Ishikawa (cell line): ENCODE measurements around the gene KISS1R.

ENCODE experiments used
- CEBPB ChIP-seq: IDR thresholded peaks from 2 replicates; pipeline ENCODE4 v1.6.1; 2012
- CREB1 ChIP-seq: IDR thresholded peaks from 2 replicates; pipeline ENCODE4 v1.6.1; 2012; ENCODE audit warnings: low read depth
- EGR1 ChIP-seq: IDR thresholded peaks from 2 replicates; pipeline ENCODE4 v1.6.1; 2012
- EP300 ChIP-seq: IDR thresholded peaks from 2 replicates; pipeline ENCODE4 v1.6.1; 2012; ENCODE audit warnings: borderline replicate concordance
- FOXM1 ChIP-seq: IDR thresholded peaks from 2 replicates; pipeline ENCODE4 v1.6.1; 2012; ENCODE audit warnings: low read depth, borderline replicate concordance
- NFIC ChIP-seq: IDR thresholded peaks from 2 replicates; pipeline ENCODE4 v1.6.1; 2012
- RAD21 ChIP-seq: IDR thresholded peaks from 2 replicates; pipeline ENCODE4 v1.6.1; 2012; ENCODE audit warnings: low read depth
- TAF1 ChIP-seq: IDR thresholded peaks from 2 replicates; pipeline ENCODE4 v1.6.1; 2012; ENCODE audit warnings: low read depth, mild to moderate bottlenecking
- TCF12 ChIP-seq: IDR thresholded peaks from 2 replicates; pipeline ENCODE4 v1.6.1; 2012; ENCODE audit warnings: low read depth
- TEAD4 ChIP-seq: IDR thresholded peaks from 2 replicates; pipeline ENCODE4 v1.6.1; 2012
- YY1 ChIP-seq: IDR thresholded peaks from 2 replicates; pipeline ENCODE4 v1.6.1; 2012; ENCODE audit warnings: low read depth
- ZBTB7A ChIP-seq: IDR thresholded peaks from 2 replicates; pipeline ENCODE4 v1.6.1; 2012; ENCODE audit warnings: low read depth
- TF ChIP-seq, protein P1 (sequence below): IDR thresholded peaks from 2 replicates; pipeline ENCODE4 v1.6.1; 2012
- TF ChIP-seq, protein P2 (sequence below): IDR thresholded peaks from 2 replicates; pipeline ENCODE4 v1.6.1; 2012
- TF ChIP-seq, protein P3 (sequence below): IDR thresholded peaks from 2 replicates; pipeline ENCODE4 v1.6.1; 2012; ENCODE audit warnings: low read depth, mild to moderate bottlenecking

KISS1R gene

DNA sequence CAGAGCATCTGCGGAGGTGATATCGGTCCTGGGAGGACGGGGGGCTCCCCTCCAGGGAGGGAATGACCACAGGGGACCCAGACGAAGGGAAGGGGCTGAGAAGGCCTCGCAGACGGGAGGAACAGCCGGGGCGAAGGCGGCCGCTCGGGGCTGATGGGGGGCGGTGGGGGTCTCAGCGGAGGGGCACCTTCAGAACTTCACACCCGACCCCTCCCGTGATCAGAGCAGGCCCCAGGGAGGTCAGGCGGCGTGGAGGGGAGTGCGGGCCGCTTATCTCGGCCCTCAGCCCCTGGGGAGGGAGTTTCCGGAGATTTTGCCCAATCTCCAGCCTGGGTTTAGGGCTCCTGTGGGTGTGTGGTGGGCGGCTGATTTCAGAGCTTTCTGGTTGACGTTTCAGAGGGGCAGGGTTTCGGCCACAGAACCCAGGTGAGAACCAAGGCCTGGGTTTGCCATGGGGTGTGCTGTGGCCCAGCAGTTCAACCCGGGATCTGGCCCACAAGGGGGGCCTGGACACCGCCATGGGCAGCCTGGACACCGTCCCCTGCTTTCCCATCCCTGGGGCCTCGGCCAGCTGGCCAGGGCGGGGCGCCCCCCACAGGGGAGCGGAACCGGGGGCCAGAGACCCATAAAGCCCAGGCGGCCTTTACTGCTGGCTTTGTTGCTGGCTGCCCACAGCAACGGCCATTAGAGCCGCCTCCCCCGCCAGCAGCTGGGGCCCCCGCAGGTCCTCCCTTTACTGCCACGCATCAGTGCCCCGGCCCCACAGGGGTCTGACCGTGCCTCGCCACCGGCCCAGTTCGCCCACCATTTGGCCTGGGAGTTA, 37.8 kb downstream of the KISS1R start:
- TF ChIP-seq, protein P1, sequence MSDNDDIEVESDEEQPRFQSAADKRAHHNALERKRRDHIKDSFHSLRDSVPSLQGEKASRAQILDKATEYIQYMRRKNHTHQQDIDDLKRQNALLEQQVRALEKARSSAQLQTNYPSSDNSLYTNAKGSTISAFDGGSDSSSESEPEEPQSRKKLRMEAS: peak; percentile 30; the same call in 1 of the 2 replicates
- TF ChIP-seq FOXM1 (peak; percentile 67; the same call in 1 of the 2 replicates), RAD21 (no peak), NFIC (peak; percentile 89), EP300 (peak; percentile 91), TAF1 (no peak), EGR1 (peak; percentile 84), TEAD4 (peak; percentile 58; the same call in 1 of the 2 replicates), TCF12 (peak; percentile 96), CEBPB (no peak), ZBTB7A (peak; percentile 51), CREB1 (no peak), YY1 (peak; percentile 76)
- TF ChIP-seq, protein P2, sequence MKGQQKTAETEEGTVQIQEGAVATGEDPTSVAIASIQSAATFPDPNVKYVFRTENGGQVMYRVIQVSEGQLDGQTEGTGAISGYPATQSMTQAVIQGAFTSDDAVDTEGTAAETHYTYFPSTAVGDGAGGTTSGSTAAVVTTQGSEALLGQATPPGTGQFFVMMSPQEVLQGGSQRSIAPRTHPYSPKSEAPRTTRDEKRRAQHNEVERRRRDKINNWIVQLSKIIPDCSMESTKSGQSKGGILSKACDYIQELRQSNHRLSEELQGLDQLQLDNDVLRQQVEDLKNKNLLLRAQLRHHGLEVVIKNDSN: no peak
- TF ChIP-seq, protein P3, sequence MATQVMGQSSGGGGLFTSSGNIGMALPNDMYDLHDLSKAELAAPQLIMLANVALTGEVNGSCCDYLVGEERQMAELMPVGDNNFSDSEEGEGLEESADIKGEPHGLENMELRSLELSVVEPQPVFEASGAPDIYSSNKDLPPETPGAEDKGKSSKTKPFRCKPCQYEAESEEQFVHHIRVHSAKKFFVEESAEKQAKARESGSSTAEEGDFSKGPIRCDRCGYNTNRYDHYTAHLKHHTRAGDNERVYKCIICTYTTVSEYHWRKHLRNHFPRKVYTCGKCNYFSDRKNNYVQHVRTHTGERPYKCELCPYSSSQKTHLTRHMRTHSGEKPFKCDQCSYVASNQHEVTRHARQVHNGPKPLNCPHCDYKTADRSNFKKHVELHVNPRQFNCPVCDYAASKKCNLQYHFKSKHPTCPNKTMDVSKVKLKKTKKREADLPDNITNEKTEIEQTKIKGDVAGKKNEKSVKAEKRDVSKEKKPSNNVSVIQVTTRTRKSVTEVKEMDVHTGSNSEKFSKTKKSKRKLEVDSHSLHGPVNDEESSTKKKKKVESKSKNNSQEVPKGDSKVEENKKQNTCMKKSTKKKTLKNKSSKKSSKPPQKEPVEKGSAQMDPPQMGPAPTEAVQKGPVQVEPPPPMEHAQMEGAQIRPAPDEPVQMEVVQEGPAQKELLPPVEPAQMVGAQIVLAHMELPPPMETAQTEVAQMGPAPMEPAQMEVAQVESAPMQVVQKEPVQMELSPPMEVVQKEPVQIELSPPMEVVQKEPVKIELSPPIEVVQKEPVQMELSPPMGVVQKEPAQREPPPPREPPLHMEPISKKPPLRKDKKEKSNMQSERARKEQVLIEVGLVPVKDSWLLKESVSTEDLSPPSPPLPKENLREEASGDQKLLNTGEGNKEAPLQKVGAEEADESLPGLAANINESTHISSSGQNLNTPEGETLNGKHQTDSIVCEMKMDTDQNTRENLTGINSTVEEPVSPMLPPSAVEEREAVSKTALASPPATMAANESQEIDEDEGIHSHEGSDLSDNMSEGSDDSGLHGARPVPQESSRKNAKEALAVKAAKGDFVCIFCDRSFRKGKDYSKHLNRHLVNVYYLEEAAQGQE: no peak

DNA sequence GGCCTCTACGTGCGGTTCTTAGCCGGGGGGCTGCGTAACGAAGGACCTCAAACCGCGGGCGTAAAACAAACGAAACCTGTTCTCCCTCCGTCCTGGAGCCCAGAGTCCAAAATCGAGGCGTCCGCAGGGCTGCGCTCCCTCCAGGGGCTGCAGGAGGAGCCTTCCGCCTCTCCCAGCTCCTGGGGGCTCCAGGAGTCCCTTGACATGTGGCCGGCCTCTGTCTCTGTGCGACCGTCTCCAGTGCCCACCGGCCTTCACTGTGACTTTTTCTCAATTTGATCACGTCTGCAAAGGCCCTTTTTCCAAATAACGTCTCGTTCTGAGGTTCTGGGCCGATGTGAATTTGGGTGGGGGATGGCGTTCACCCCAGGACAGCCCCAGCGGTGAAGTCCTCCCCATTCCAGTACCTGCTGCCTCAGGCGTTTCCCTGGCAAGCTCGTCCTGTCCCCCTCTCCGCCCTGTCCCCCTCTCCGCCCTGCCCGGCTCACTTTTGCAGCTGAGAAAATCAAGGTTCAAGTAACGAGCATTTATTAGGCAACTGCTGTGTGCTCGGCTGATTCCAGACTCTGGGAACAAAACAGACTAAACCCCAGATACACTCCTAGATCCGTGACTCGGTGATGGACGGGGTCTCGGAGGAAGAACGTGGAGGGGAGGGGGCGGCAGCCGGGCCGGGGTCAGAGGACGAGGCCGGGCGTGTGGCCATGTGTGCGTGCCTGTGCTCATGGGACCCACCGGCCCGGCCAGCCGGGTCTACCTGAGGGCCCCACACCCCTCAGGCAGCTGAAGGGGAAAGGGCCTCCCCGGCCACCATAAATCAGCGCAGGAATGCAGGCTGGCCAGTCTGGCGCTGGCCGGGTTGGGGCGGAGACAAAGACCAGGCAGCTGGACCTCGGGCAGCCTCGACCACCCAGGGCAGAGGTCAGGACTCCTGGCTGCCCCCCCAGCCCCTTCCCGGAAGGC, 39.0 kb downstream of the KISS1R start:
- TF ChIP-seq NFIC: peak; percentile 50; the same call in 1 of the 2 replicates
- TF ChIP-seq, protein P3: no peak
- TF ChIP-seq YY1: peak; percentile 40; the same call in 1 of the 2 replicates
- no peak; the same call in 1 of the 2 replicates for TF ChIP-seq RAD21
- TF ChIP-seq FOXM1: 0 out of 2 replicates have a peak, but pooled peaks have one; percentile 14
- no peak for TF ChIP-seq TAF1
- peak; percentile 96 for TF ChIP-seq TEAD4
- TF ChIP-seq ZBTB7A: peak; percentile 100
- TF ChIP-seq EGR1: no peak
- no peak for TF ChIP-seq CREB1
- TF ChIP-seq, protein P2: no peak; the same call in 1 of the 2 replicates
- TF ChIP-seq CEBPB: no peak
- TF ChIP-seq, protein P1: peak; percentile 66; the same call in 1 of the 2 replicates
- TF ChIP-seq EP300: peak; percentile 87
- TF ChIP-seq TCF12: peak; percentile 96

DNA sequence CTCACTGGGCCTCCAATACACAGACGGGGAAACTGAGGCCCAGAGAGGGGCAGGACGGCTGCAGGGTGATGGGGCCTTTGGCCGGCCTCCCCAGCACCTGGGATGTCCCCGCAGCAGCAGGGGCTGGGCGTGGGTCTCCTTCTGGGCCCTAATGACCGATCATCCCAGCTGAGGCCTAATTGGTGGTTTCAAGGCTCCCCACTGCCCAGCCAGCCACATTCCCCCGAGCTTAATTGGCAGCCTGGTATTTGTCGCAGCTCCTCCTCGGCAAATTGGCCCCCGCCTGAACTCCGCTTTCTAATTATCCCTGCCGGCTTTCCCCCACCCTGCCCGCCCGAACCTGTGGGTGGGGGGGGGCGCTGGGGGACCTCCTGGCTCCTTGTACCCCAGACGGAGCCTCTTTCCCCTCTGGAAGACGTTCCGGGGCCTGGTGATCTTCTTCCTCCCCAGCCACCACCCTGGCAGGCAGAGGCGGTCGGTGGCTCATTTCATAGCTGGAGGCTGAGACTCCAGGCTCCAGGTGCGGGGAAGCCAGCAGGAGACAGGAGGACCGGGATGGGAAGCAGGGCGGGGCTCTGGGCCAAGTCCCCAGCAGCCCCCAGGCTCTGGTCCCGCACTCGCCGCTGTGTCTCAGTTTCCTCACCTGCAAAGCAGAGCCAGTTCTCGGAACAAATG, 39.8 kb downstream of the KISS1R start:
- no peak for TF ChIP-seq CREB1
- TF ChIP-seq TEAD4: peak; percentile 93
- peak; percentile 90 for TF ChIP-seq ZBTB7A
- TF ChIP-seq YY1: no peak
- no peak for TF ChIP-seq FOXM1
- no peak for TF ChIP-seq RAD21
- no peak; the same call in 1 of the 2 replicates for TF ChIP-seq EP300
- TF ChIP-seq TCF12: peak; percentile 82
- no peak for TF ChIP-seq CEBPB
- TF ChIP-seq, protein P3: no peak
- TF ChIP-seq EGR1: no peak
- TF ChIP-seq, protein P2: peak; percentile 54
- TF ChIP-seq TAF1: no peak
- TF ChIP-seq, protein P1: no peak
- TF ChIP-seq NFIC: no peak
